HG02884 (cell line): ENCODE results near the gene CHCT1.
"Not testable (repeated sequence)": the region's sequence is repeated elsewhere in the genome, so short reads cannot be mapped to it uniquely, and the experiment has no call there.

Source experiments
- ATAC-seq: cut with Tn5 transposase; IDR thresholded peaks from one replicate; pipeline ENCODE4 v1.9.1; 2021; ENCODE audit warnings: mild to moderate bottlenecking, moderate library complexity; ENCODE audit not compliant: unreplicated experiment

Gene CHCT1

GRCh38 chr17:60422162-60422665 lies at the start of gene CHCT1:
TSS of gene CHCT1 (plus strand) at chr17:60422489. CDS start at chr17:60422593, 104 bp downstream.
- ATAC-seq: no peak

- no peak for ATAC-seq
Observed at GRCh38 chr17:60372790-60373483, 49.4 kb upstream of the CHCT1 start.

- not testable (repeated sequence) for ATAC-seq
Observed at GRCh38 chr17:60378187-60378586, 44.1 kb upstream of the CHCT1 start.

GRCh38 chr17:60379461-60379860 lies 42.8 kb upstream of the CHCT1 start:
- not testable (repeated sequence) for ATAC-seq

GRCh38 chr17:60381958-60382357 lies 40.3 kb upstream of the CHCT1 start:
- no peak for ATAC-seq

GRCh38 chr17:60383379-60383778 lies 38.9 kb upstream of the CHCT1 start:
- ATAC-seq: no peak

- not testable (repeated sequence) for ATAC-seq
Observed at GRCh38 chr17:60384921-60385320, 37.4 kb upstream of the CHCT1 start.

- no peak for ATAC-seq
Observed at GRCh38 chr17:60386147-60387058, 35.9 kb upstream of the CHCT1 start.

- ATAC-seq: no peak
Observed at GRCh38 chr17:60387666-60388065, 34.6 kb upstream of the CHCT1 start.

- no peak for ATAC-seq
Observed at GRCh38 chr17:60388742-60389141, 33.5 kb upstream of the CHCT1 start.

- ATAC-seq: no peak
Observed at GRCh38 chr17:60390186-60390585, 32.1 kb upstream of the CHCT1 start.

GRCh38 chr17:60390925-60391470 lies 31.3 kb upstream of the CHCT1 start:
- no peak for ATAC-seq

- ATAC-seq: peak; percentile 14
Observed at GRCh38 chr17:60391471-60392041, 30.7 kb upstream of the CHCT1 start.

- ATAC-seq: peak; percentile 82
Observed at GRCh38 chr17:60392042-60392844, 30.0 kb upstream of the CHCT1 start, which contains the start of gene USP32. TSS of gene USP32 (minus strand) at chr17:60392133. CDS start at chr17:60391939, 194 bp downstream.

- ATAC-seq: no peak
Observed at GRCh38 chr17:60392845-60393702, 29.2 kb upstream of the CHCT1 start.

- ATAC-seq: no peak
Observed at GRCh38 chr17:60393840-60394723, 28.2 kb upstream of the CHCT1 start.

GRCh38 chr17:60395508-60396065 lies 26.7 kb upstream of the CHCT1 start:
- no peak for ATAC-seq

- ATAC-seq: no peak
Observed at GRCh38 chr17:60396412-60396811, 25.9 kb upstream of the CHCT1 start.
